SK-N-SH (cell line): ENCODE data around the gene SKIDA1.

Experiments used
- CTCF ChIP-seq: fragments of 200-600 bp; sonication (generic); IDR thresholded peaks from 2 replicates; pipeline ENCODE4 v1.6.1; 2017; ENCODE audit warnings: antibody characterized with exemption, mild to moderate bottlenecking, moderate library complexity
- EP300 ChIP-seq, 2 experiments: IDR thresholded peaks; 2 replicates each; pipeline versions ENCODE4 v1.4.0 to v1.6.1; 2012; ENCODE audit warnings: borderline replicate concordance in 1 of 2, low read depth in 1 of 2, low read length in 1 of 2
- JUND ChIP-seq: IDR thresholded peaks from 2 replicates; pipeline ENCODE4 v1.4.0; 2012
- MXI1 ChIP-seq: IDR thresholded peaks from 2 replicates; pipeline ENCODE4 v1.6.1; 2012; ENCODE audit warnings: mild to moderate bottlenecking, low read depth, low read length, improper control_type of control experiment
- NFIC ChIP-seq: IDR thresholded peaks from 2 replicates; pipeline ENCODE4 v1.4.0; 2012; ENCODE audit warnings: borderline replicate concordance
- POLR2AphosphoS5 ChIP-seq: IDR thresholded peaks from 2 replicates; pipeline ENCODE4 v1.6.1; 2012; ENCODE audit warnings: low read depth, low read length
- TEAD4 ChIP-seq: IDR thresholded peaks from 2 replicates; pipeline ENCODE4 v1.4.0; 2012; ENCODE audit warnings: mild to moderate bottlenecking, borderline replicate concordance; ENCODE audit not compliant: insufficient read depth

GRCh38 chr10:21493784-21494183 lies 31.7 kb downstream of the SKIDA1 start:
- TF ChIP-seq NFIC: no peak
- no peak for TF ChIP-seq JUND
- no peak for TF ChIP-seq CTCF
- TF ChIP-seq EP300 (IDR thresholded peaks at IDR 0.05; ENCODE audit: borderline replicate concordance in 1 of 2, low read depth in 1 of 2, low read length in 1 of 2): no peak
- no peak for TF ChIP-seq MXI1
- TF ChIP-seq POLR2AphosphoS5: no peak
- TF ChIP-seq TEAD4: no peak
